Stomach (tissue), 4 donors: ENCODE measurements around the gene E2F7.

Experiments
- CTCF ChIP-seq, 7 experiments: fragments of 450-650 bp in 4 of 7; fragments of 200-600 bp in 3 of 7; sonication (generic) in 3 of 7; IDR thresholded peaks; one replicate each; pipeline ENCODE4 v1.5.1; 2016 to 2019; ENCODE audit warnings: antibody characterized with exemption in 7 of 7, control low read depth in 2 of 7, mild to moderate bottlenecking in 1 of 7
- EP300 ChIP-seq: sonication (generic); formaldehyde crosslinking; IDR thresholded peaks from one replicate; pipeline ENCODE4 v1.6.1; 2017; ENCODE audit warnings: antibody characterized with exemption
- POLR2A ChIP-seq, 4 donors: fragments of 450-650 bp; IDR thresholded peaks; one replicate each; pipeline ENCODE4 v1.6.1; 2016; ENCODE audit warnings: antibody characterized with exemption in 4 of 4, control low read depth in 2 of 4, mild to moderate bottlenecking in 1 of 4, moderate library complexity in 1 of 4

- TF ChIP-seq CTCF (IDR thresholded peaks at IDR 0.05) (no peak), POLR2A (IDR thresholded peaks at IDR 0.05) (no peak), EP300 (no peak)
Measured at GRCh38 chr12:77060883-77061240, 4.5 kb downstream of the E2F7 start.
